CD4-positive, CD25-positive, alpha-beta regulatory T cell (primary cell): Measurements from ENCODE around the gene KAZN. TPM values are rescaled to one million over a fixed set of nuclear protein-coding genes. Genes with fewer than 3 reads are reported as not detected.

Experiments
- ATAC-seq, 2 donors: fragments of 150-1000 bp; cut with Tn5 transposase; one replicate each; pipeline ENCODE4 v1.10.0; 2021; ENCODE audit warnings: low read depth in 2 of 2, moderate number of reproducible peaks in 2 of 2, moderate library complexity in 1 of 2
- DNase-seq, 3 donors: peaks; one replicate each; pipeline versions ENCODE4 v3.0.0 to v3.0.0-alpha.2; 2012 to 2022; ENCODE audit warnings: mixed read lengths in 1 of 3
- H3K27ac ChIP-seq: one replicate; pipeline ENCODE4 v1.7.0; 2013; ENCODE audit warnings: mild to moderate bottlenecking, low read length; ENCODE audit not compliant: insufficient read depth, poor library complexity, severe bottlenecking
- H3K27me3 ChIP-seq: one replicate; pipeline ENCODE4 v1.7.0; 2013; ENCODE audit warnings: low read length; ENCODE audit not compliant: control insufficient read depth, insufficient read depth
- H3K36me3 ChIP-seq: one replicate; pipeline ENCODE4 v1.7.0; 2013; ENCODE audit warnings: mild to moderate bottlenecking, low read length, moderate library complexity; ENCODE audit not compliant: control insufficient read depth, insufficient read depth
- H3K4me1 ChIP-seq: 2 replicates; pipeline ENCODE4 v1.7.0; 2013; ENCODE audit warnings: mild to moderate bottlenecking, low read length; ENCODE audit not compliant: insufficient read depth, control insufficient read depth, poor library complexity, severe bottlenecking
- H3K4me3 ChIP-seq: one replicate; pipeline ENCODE4 v1.7.0; 2013; ENCODE audit warnings: low read depth, mild to moderate bottlenecking, low read length, moderate library complexity
- H3K9me3 ChIP-seq, 2 experiments: 1 replicate in 1 of 2; 2 replicates in 1 of 2; pipeline ENCODE4 v1.7.0; 2013; ENCODE audit warnings: low read length in 2 of 2, mild to moderate bottlenecking in 1 of 2, moderate library complexity in 1 of 2; ENCODE audit not compliant: control insufficient read depth in 2 of 2
- H3K27ac Mint-ChIP-seq, 3 donors: one replicate each; pipeline ENCODE4 v1.8.0; 2020 to 2022; ENCODE audit warnings: mild to moderate bottlenecking in 3 of 3, mixed read lengths in 3 of 3, moderate library complexity in 2 of 3
- H3K27me3 Mint-ChIP-seq: one replicate; pipeline ENCODE4 v1.8.0; 2022; ENCODE audit warnings: mild to moderate bottlenecking, mixed read lengths
- H3K36me3 Mint-ChIP-seq: one replicate; pipeline ENCODE4 v1.8.0; 2020; ENCODE audit warnings: mixed read lengths
- H3K4me1 Mint-ChIP-seq, 4 donors: one replicate each; pipeline ENCODE4 v1.8.0; 2020 to 2022; ENCODE audit warnings: mixed read lengths in 4 of 4, mild to moderate bottlenecking in 1 of 4
- H3K4me3 Mint-ChIP-seq, 4 donors: one replicate each; pipeline ENCODE4 v1.8.0; 2020 to 2022; ENCODE audit warnings: mild to moderate bottlenecking in 4 of 4, mixed read lengths in 4 of 4, moderate library complexity in 3 of 4
- H3K9me3 Mint-ChIP-seq, 7 donors: one replicate each; pipeline ENCODE4 v1.8.0; 2020 to 2022; ENCODE audit warnings: mixed read lengths in 7 of 7, mild to moderate bottlenecking in 3 of 7, moderate library complexity in 2 of 7
- polyA plus RNA-seq, 4 donors: library from polyadenylated mRNA; unstranded; fragments of 300-500 nt; fragmentation: Illumina TruSeq; gene quantifications; one replicate each; pipeline ENCODE4 v1.2.3, GENCODE V29; 2021
- total RNA-seq: library from RNA; stranded (reverse); gene quantifications from one replicate; pipeline ENCODE4 v1.2.3, GENCODE V29; 2022

Gene KAZN
- total and polyA plus RNA-seq, 5 donors from 2014 or later = not detected

DNA sequence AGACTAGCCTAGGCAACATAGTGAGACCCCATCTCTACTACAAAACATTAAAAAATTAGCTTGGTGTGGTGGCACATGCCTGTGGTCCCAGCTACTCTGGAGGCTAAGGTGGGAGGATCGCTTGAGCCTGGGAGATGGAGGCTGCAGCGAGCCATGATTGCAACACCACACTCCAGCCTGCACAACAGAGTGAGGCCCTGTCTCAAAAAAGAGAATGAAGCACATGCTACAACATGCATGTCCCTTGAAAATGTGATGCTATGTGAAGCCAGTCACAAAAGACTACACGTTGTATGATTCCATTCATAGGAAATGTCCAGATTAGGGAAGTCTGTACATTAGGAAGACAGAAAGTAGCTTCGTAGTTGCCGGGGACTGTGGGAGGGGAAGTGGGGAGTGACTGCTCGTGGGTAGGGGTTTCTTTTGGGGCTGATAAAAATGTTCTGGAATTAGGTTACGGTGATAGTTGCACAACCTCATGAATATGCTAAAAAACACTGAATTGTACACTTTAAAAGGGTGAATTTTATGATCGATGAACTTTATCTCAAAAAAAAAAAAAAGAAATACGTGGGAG, 202.1 kb downstream of the KAZN start:
- H3K36me3 Mint-ChIP-seq = no peaks in the 10 kb centered on the region
- no peaks in the 10 kb centered on the region for H3K4me1 Mint-ChIP-seq
- no peaks in the 10 kb centered on the region for H3K36me3 ChIP-seq
- no peak overlapping the region for H3K4me3 Mint-ChIP-seq
- H3K27ac Mint-ChIP-seq = no peak overlapping the region
- peaks cover 0 to 3% (median 0%) of the 10 kb centered on the region in 7 donors for H3K9me3 Mint-ChIP-seq
- no peak for DNase-seq
- no peaks in the 10 kb centered on the region for H3K27me3 Mint-ChIP-seq
- H3K4me3 ChIP-seq = no peak overlapping the region
- H3K27me3 ChIP-seq = no peaks in the 10 kb centered on the region
- no peaks in the 10 kb centered on the region for H3K9me3 ChIP-seq
- no peak overlapping the region for H3K27ac ChIP-seq
- ATAC-seq = no peak
- H3K4me1 ChIP-seq = no peaks in the 10 kb centered on the region

DNA sequence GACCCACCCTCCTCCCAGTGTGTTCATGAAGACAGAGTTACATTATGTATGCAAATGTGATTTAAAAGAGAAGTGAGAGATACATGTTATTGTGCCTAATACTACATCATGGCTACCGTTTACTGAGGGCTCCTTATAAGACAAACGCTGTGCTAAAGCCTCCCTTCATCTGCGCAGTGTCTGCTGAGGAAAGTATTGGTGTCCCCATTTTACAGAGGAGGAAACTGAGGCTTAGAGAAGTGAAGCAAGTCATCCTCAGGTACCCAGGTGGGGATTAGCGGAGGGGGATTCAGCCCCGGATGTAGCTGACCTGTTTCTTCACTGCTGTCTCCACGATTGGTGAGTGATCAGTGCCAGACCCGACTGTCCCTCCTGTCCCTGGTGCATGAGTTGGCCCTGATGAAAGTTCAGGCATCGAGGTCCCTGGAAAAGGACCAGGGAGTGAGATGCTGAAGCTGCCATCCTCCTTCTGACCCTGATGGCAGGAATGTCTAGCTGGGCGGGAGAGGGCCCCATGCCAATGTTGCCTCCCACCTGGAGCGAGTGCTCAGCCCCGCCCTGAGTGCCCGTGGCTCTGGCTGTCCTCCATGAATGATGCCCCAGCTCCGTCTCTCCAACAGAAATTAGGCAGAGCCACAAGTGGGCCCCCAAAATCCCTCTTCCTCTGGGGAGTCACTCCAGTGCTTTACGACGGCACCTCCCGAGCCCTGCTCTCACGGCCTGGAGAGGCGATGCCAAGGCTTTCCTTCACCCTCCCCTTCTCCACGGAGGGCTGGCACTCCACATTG, 204.7 kb downstream of the KAZN start:
- no peak for DNase-seq
- Histone ChIP-seq H3K4me3 (no peak overlapping the region), H3K36me3 (no peaks in the 10 kb centered on the region), H3K27me3 (no peaks in the 10 kb centered on the region), H3K4me1 (no peaks in the 10 kb centered on the region), H3K27ac (no peak overlapping the region), H3K9me3 (peaks cover 2 to 11% of the 10 kb centered on the region in 2 experiments)
- no peak for ATAC-seq
- Mint-ChIP-seq H3K9me3 (peaks cover 0 to 15% (median 2%) of the 10 kb centered on the region in 7 donors), H3K27me3 (no peaks in the 10 kb centered on the region), H3K4me1 (no peaks in the 10 kb centered on the region), H3K36me3 (no peaks in the 10 kb centered on the region), H3K4me3 (no peak overlapping the region), H3K27ac (no peak overlapping the region)

GRCh38 chr1:14804626-14805025, 206.1 kb downstream of the KAZN start:
- no peaks in the 10 kb centered on the region for H3K27me3 Mint-ChIP-seq
- no peak overlapping the region for H3K4me3 ChIP-seq
- no peaks in the 10 kb centered on the region for H3K27me3 ChIP-seq
- H3K9me3 ChIP-seq = peaks cover 2 to 11% of the 10 kb centered on the region in 2 experiments
- no peak overlapping the region for H3K4me3 Mint-ChIP-seq
- peaks cover 0 to 17% (median 3%) of the 10 kb centered on the region in 7 donors for H3K9me3 Mint-ChIP-seq
- no peak for ATAC-seq
- no peaks in the 10 kb centered on the region for H3K4me1 ChIP-seq
- H3K27ac ChIP-seq = no peak overlapping the region
- no peaks in the 10 kb centered on the region for H3K36me3 Mint-ChIP-seq
- DNase-seq = no peak
- no peak overlapping the region for H3K27ac Mint-ChIP-seq
- no peaks in the 10 kb centered on the region for H3K4me1 Mint-ChIP-seq
- no peaks in the 10 kb centered on the region for H3K36me3 ChIP-seq

DNA sequence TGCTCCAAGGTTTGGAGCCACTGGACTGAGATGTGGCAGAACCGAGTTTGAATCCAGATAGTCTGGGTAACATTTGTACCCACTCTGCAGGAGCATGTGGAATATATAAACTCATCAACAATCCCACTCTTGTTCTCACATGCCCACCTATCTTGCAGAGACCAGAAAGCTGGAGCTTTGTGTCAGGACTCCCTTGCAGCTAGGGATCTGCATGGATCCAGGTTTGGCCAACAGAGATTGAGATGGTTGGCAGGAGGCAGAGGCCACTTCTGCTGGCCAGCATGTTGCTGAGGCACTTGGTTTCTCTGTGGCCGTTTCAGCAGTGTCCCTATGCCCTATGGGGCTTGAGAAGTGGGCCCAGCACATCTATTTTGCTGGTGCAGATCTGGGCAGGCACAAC, 208.3 kb downstream of the KAZN start:
- peaks cover 2 to 11% of the 10 kb centered on the region in 2 experiments for H3K9me3 ChIP-seq
- no peak overlapping the region for H3K27ac ChIP-seq
- DNase-seq (no peak), ATAC-seq (no peak)
- no peaks in the 10 kb centered on the region for H3K4me1 ChIP-seq
- no peaks in the 10 kb centered on the region for H3K36me3 ChIP-seq
- Mint-ChIP-seq H3K27me3 (no peaks in the 10 kb centered on the region), H3K36me3 (no peaks in the 10 kb centered on the region), H3K27ac (no peak overlapping the region), H3K4me1 (no peaks in the 10 kb centered on the region), H3K9me3 (peaks cover 0 to 19% (median 5%) of the 10 kb centered on the region in 7 donors), H3K4me3 (no peak overlapping the region)
- no peak overlapping the region for H3K4me3 ChIP-seq
- no peaks in the 10 kb centered on the region for H3K27me3 ChIP-seq

DNA sequence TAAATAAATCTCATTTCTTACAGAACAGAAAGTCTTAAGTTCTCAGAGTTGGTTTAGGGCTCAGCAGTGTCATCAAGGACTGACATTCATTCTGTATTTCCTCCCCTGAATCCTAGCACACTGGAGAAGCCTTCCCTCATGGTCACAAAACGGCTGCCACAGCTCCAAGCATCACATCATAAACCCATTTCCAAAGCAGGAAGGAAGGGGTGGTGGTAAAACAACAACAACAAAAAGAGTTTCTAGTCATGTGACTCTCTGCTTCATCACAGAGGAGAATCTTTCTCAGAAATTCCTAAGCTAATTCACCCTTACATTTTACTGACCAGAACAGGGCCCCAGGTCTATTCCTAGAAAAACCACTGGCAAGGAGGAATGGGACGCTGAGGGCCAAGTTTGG, 210.3 kb downstream of the KAZN start:
- Mint-ChIP-seq H3K27ac (no peak overlapping the region), H3K27me3 (no peaks in the 10 kb centered on the region), H3K4me1 (no peaks in the 10 kb centered on the region), H3K36me3 (no peaks in the 10 kb centered on the region), H3K4me3 (no peak overlapping the region), H3K9me3 (peaks cover 0 to 19% (median 5%) of the 10 kb centered on the region in 7 donors)
- Histone ChIP-seq H3K36me3 (no peaks in the 10 kb centered on the region), H3K27ac (no peak overlapping the region), H3K4me1 (no peaks in the 10 kb centered on the region), H3K4me3 (no peak overlapping the region), H3K9me3 (peaks cover 2 to 11% of the 10 kb centered on the region in 2 experiments), H3K27me3 (no peaks in the 10 kb centered on the region)
- no peak for DNase-seq
- ATAC-seq = no peak

GRCh38 chr1:14809191-14809981, 210.9 kb downstream of the KAZN start:
- Histone ChIP-seq H3K4me1 (no peaks in the 10 kb centered on the region), H3K4me3 (no peak overlapping the region), H3K36me3 (no peaks in the 10 kb centered on the region), H3K27ac (no peak overlapping the region), H3K27me3 (no peaks in the 10 kb centered on the region), H3K9me3 (peaks cover 2 to 11% of the 10 kb centered on the region in 2 experiments)
- Mint-ChIP-seq H3K27me3 (no peaks in the 10 kb centered on the region), H3K4me3 (no peak overlapping the region), H3K27ac (no peak overlapping the region), H3K9me3 (peaks cover 0 to 19% (median 5%) of the 10 kb centered on the region in 7 donors), H3K36me3 (no peaks in the 10 kb centered on the region), H3K4me1 (no peaks in the 10 kb centered on the region)
- ATAC-seq (no peak), DNase-seq (no peak)

- peaks cover 0 to 17% (median 5%) of the 10 kb centered on the region in 7 donors for H3K9me3 Mint-ChIP-seq
- no peak for ATAC-seq
- H3K27ac Mint-ChIP-seq = no peak overlapping the region
- H3K36me3 Mint-ChIP-seq = no peaks in the 10 kb centered on the region
- no peak overlapping the region for H3K4me3 Mint-ChIP-seq
- H3K4me1 Mint-ChIP-seq = no peaks in the 10 kb centered on the region
- H3K4me1 ChIP-seq = no peaks in the 10 kb centered on the region
- no peaks in the 10 kb centered on the region for H3K36me3 ChIP-seq
- no peak overlapping the region for H3K4me3 ChIP-seq
- DNase-seq = no peak
- H3K27me3 Mint-ChIP-seq = no peaks in the 10 kb centered on the region
- H3K27ac ChIP-seq = no peak overlapping the region
- H3K27me3 ChIP-seq = no peaks in the 10 kb centered on the region
- H3K9me3 ChIP-seq = peaks cover under 1 to 11% of the 10 kb centered on the region in 2 experiments
Measured at GRCh38 chr1:14810595-14811361, 212.3 kb downstream of the KAZN start.
